Prostate gland (tissue), 2 donors: ENCODE data around the gene DLGAP4.

Experiments
- CTCF ChIP-seq, 4 experiments: fragments of 200-600 bp in 2 of 4; fragments of 450-650 bp in 2 of 4; sonication (generic) in 2 of 4; IDR thresholded peaks; 1 replicate in 3 of 4; 2 replicates in 1 of 4; pipeline ENCODE4 v1.5.1; 2016 to 2019; ENCODE audit warnings: antibody characterized with exemption in 4 of 4, mild to moderate bottlenecking in 2 of 4, moderate library complexity in 2 of 4
- POLR2A ChIP-seq: fragments of 450-650 bp; IDR thresholded peaks from one replicate; pipeline ENCODE4 v1.6.1; 2016; ENCODE audit warnings: antibody characterized with exemption, mild to moderate bottlenecking
- POLR2AphosphoS5 ChIP-seq: sonication (generic); formaldehyde crosslinking; IDR thresholded peaks from one replicate; pipeline ENCODE4 v1.6.1; 2017; ENCODE audit warnings: antibody characterized with exemption

GRCh38 chr20:36478137-36478905, 172.2 kb downstream of the DLGAP4 start:
- TF ChIP-seq CTCF (IDR thresholded peaks at IDR 0.05) (no peak), POLR2A (no peak), POLR2AphosphoS5 (no peak)
